Stimulated activated CD4-positive, alpha-beta T cell treated with anti-CD3 and anti-CD28 coated beads, Interleukin-4, amount 100 ng/mL, for 4 hours (primary cell): ENCODE results near the gene BTNL3.
A peak's percentile ranks its signal among the peaks of the same experiment; 100 is the strongest.

Source experiments
- DNase-seq, 2 experiments: peaks; one replicate each; pipeline ENCODE4 v3.0.0-alpha.2; 2020

BTNL3 gene

DNA sequence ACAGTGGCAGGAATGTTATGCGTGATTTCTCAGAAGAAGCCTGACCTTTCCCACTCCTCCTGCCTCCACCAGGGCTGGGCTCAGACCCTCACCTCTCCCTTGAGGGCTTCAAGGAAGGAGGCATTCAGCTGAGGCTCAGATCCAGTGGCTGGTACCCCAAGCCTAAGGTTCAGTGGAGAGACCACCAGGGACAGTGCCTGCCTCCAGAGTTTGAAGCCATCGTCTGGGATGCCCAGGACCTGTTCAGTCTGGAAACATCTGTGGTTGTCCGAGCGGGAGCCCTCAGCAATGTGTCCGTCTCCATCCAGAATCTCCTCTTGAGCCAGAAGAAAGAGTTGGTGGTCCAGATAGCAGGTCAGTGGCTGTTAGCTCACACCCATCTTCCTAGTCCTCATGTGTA, 61.4 kb downstream of the BTNL3 start:
- no peak for DNase-seq

DNA sequence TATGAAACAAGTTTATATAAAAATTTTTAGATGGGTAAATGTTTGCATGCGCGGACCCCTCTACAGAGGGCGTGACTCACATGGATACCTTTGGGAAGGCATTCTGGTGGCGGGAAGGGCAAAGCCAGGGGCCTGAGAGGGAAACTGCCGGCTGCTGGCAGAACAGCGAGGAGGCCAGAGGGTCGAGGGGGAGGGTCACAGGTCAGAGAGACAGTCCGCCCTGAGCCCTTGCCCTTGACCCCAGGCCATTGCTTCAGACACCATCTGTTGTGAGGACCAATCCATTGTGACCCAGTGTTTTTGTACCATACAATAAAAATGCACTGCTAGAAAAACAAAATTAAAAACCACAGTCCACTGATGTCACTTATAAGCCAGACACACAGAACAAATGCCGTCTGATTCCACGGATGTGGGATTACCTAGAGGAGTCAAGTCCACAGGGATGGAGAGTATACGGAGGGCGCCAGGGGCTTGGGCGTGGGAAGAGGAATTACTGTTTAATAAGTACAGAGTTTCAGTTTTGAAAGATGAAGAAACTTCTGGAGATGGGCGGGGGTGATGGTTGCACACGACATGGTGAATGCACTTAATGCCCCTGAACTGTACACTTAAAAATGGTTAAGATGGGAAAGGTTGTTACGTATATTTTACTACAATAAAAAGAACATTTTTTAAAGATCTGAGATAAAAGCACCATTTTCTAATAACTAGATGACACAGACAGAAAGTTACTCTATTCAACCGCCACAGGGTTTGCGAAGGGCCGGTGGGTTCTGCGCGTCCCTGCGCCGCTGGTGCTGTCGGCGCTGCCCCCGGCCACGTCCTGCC, 63.4 kb downstream of the BTNL3 start:
- DNase-seq, result no peak

DNA sequence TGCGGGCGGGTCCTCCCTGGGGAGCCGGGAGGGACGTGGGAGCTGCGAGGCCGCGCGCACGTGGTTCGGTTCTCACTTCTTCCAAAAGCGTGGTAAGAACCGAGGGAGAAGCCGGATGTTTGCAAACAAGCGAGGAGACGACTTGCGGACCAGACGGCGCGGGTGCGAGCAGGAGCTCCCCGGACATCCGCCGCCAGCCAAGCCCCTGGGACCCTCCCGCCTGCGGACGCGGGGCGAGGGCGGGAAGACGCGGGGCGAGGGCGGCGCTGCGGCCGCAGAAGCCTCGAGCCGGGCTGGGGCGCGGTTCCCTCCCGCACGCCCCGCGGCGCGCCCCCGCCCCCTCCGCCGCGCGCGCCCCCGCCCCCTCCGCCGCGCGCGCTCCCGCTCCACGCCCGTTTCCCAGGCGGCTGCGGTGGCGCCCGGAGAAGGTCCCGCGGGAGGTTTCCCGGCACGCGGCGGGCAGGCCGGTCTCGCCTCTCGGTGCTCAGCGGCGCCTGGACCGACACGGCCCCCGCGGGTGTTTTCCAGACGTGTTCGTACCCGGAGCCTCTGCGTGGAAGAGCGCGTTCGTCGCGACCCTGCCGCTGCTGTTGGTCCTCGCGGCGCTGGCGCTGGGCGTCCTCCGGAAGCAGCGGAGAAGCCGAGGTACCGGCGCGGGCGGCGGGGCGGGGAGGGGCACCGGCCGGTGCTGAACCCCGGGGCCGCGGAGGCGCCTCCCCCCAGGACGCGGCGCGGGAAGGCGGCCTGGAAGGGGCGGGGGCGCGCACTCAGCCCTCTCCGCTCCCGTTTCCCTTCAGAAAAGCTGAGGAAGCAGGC, 64.2 kb downstream of the BTNL3 start:
- DNase-seq, result peak in 1 of 2 experiments; percentile 19

DNA sequence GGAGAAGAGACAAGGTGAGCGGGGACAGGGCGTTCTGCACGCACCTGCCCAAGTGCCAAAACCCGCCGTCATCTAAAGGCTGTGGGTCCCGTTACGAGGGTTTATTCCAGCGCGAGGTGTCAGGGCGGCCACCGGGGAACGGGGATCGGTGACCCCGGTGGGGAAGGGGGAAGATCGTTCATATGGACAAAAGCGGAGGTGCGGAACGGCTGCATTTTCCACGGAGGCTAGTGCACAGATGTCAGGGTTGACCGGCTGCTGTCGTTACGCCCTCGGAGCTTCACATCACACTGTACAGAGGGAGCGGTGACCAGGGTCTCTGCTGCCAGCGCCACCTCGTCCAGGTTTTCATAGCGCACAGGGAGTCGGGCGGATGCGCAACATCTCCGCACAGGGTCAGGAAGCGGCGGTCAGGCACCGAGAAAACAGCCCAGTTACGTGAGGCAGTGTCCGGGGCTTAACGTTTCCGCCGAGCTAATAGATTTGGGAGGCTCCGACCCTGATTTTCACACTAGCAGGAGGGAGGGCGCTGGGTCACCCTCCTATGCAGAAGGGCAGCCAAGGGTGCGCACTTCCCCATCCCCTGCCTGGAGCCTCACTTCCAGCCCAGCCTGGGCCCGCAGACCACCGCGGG, 65.0 kb downstream of the BTNL3 start:
- DNase-seq, result no peak

DNA sequence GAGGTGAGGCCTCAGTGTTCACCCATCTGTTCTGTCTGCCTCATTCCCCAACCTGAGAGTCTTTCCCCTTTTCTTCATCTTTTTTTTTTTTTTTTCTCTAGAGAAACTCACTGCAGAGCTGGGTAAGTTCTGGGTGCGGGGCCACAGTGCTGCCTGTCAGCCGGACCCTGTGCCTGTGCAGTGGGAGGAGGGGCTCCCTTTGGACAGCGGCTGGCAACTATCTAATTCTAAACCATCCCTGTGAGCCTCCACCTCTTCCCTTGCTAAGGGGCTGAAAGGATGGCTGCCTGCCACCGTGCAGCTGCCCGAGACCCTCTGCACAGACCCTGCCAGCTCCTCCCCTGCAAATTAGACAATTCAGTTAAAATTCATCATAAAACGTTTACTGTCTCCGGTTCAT, 65.5 kb downstream of the BTNL3 start:
- no peak for DNase-seq

DNA sequence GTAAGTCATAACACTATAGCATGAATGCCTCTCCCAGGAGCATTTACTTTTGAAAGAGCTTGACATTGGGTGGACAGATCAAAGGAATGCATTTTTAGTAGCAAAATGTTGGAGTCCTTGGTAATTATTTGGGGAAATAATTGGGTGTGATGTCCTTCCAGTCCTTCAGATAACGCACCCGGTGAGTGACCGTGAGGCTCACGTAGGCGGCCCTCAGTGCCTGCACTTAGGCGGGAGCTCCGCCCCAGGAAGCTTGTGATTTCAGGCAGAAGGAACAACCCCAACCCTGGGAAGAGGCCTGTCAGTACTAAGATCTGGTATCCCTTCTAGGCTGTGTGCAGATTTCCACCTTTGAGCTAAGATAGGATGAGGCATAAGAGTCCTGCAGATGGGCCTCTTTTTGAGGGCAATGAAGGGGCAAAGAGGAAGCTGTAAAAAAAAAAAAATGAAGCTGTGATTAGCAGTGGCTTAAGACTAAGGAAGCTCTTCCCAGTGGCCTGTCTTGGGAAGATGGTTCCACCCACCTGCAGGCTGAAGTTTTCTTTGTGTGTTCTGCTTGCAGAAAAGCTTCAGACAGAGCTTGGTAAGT, 66.3 kb downstream of the BTNL3 start:
- no peak for DNase-seq
